K562 (cell line): Measurements from ENCODE around the gene UBASH3B.

Experiments
- AFF4 ChIP-seq: sonication (generic); formaldehyde crosslinking; IDR thresholded peaks from 2 replicates; pipeline ENCODE4 v1.8.0; 2023; ENCODE audit warnings: mild to moderate bottlenecking, missing genetic modification reagents
- MTA1 ChIP-seq: fragments of 450-650 bp; IDR thresholded peaks from 2 replicates; pipeline ENCODE4 v1.6.1; 2017; ENCODE audit warnings: borderline replicate concordance
- MXD1 ChIP-seq: fragments of 250-450 bp; sonication (Bioruptor Pico); IDR thresholded peaks from 2 replicates; pipeline ENCODE4 v1.8.0; 2021; ENCODE audit warnings: borderline replicate concordance, mild to moderate bottlenecking, moderate library complexity; ENCODE audit not compliant: poor library complexity, severe bottlenecking
- NCOA1 ChIP-seq: fragments of 450-650 bp; IDR thresholded peaks from 2 replicates; pipeline ENCODE4 v1.6.1; 2016; ENCODE audit warnings: low read depth
- ZC3H4 ChIP-seq: sonication (generic); formaldehyde crosslinking; IDR thresholded peaks from 2 replicates; pipeline ENCODE4 v1.9.0; 2021; ENCODE audit warnings: missing genetic modification reagents, borderline replicate concordance
- ZNF232 ChIP-seq: sonication (generic); formaldehyde crosslinking; IDR thresholded peaks from 2 replicates; pipeline ENCODE4 v1.8.0; 2022; ENCODE audit warnings: mild to moderate bottlenecking, missing genetic modification reagents
- TF ChIP-seq, protein P1 (sequence below), 3 experiments: IDR thresholded peaks in 2 of 3; conservative IDR thresholded peaks in 1 of 3; 2 replicates each; pipeline ENCODE4 v1.5.1; 2011 to 2012; ENCODE audit warnings: low read length in 3 of 3, mild to moderate bottlenecking in 3 of 3, control low read depth in 2 of 3, improper control_type of control experiment in 1 of 3, inconsistent platforms in 1 of 3, low read depth in 1 of 3, mixed read lengths in 1 of 3, moderate library complexity in 1 of 3; ENCODE audit not compliant: insufficient read depth in 2 of 3
- TF ChIP-seq, protein P2 (sequence below), 2 experiments: fragments of 450-650 bp in 1 of 2; sonication (generic) in 1 of 2; formaldehyde crosslinking in 1 of 2; IDR thresholded peaks in 1 of 2; conservative IDR thresholded peaks in 1 of 2; 2 replicates each; pipeline versions ENCODE4 v1.6.1 to v1.8.1; 2016 to 2023; ENCODE audit warnings: mild to moderate bottlenecking in 2 of 2, moderate library complexity in 2 of 2, inconsistent platforms in 1 of 2, missing genetic modification reagents in 1 of 2

GRCh38 chr11:122633219-122633829 lies 22.2 kb upstream of the UBASH3B start:
- no peak for TF ChIP-seq MXD1 (CRISPR knock-in tag)
- TF ChIP-seq MTA1: no peak
- TF ChIP-seq ZNF232 (CRISPR knock-in tag): no peak
- TF ChIP-seq, protein P1, sequence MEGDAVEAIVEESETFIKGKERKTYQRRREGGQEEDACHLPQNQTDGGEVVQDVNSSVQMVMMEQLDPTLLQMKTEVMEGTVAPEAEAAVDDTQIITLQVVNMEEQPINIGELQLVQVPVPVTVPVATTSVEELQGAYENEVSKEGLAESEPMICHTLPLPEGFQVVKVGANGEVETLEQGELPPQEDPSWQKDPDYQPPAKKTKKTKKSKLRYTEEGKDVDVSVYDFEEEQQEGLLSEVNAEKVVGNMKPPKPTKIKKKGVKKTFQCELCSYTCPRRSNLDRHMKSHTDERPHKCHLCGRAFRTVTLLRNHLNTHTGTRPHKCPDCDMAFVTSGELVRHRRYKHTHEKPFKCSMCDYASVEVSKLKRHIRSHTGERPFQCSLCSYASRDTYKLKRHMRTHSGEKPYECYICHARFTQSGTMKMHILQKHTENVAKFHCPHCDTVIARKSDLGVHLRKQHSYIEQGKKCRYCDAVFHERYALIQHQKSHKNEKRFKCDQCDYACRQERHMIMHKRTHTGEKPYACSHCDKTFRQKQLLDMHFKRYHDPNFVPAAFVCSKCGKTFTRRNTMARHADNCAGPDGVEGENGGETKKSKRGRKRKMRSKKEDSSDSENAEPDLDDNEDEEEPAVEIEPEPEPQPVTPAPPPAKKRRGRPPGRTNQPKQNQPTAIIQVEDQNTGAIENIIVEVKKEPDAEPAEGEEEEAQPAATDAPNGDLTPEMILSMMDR (IDR thresholded peaks at IDR 0.05 in 2 of 3, conservative IDR thresholded peaks at IDR 0.05 in 1 of 3; ENCODE audit: insufficient read depth in 2 of 3, low read depth in 1 of 3, low read length in 3 of 3): peak in 1 of 3 experiments; percentile 33; a peak in 2 of 6 replicates
- no peak for TF ChIP-seq NCOA1
- no peak for TF ChIP-seq AFF4 (CRISPR knock-in tag)
- no peak for TF ChIP-seq ZC3H4
- TF ChIP-seq, protein P2, sequence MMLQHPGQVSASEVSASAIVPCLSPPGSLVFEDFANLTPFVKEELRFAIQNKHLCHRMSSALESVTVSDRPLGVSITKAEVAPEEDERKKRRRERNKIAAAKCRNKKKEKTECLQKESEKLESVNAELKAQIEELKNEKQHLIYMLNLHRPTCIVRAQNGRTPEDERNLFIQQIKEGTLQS (IDR thresholded peaks at IDR 0.05): no peak
- TF ChIP-seq, protein P2 (CRISPR knock-in tag; conservative IDR thresholded peaks at IDR 0.05): no peak
